OCI-LY3 (cell line): ENCODE data around the gene BACE2.
"Not testable (repeated sequence)": the region's sequence is repeated elsewhere in the genome, so short reads cannot be mapped to it uniquely, and the experiment has no call there.

Source experiments
- CTCF ChIP-seq: fragments of 200-600, 300-600 bp; sonication (generic); IDR thresholded peaks from 2 replicates; pipeline ENCODE4 v1.5.1; 2014; ENCODE audit warnings: antibody characterized with exemption, low read length, low read depth
- EZH2phosphoT487 ChIP-seq: fragments of 200-600 bp; shearing (Covaris generic); IDR thresholded peaks from 2 replicates; pipeline ENCODE4 v1.6.1; 2018; ENCODE audit warnings: antibody characterized with exemption, mixed run types, low read depth

GRCh38 chr21:41313285-41314164, 145.6 kb downstream of the BACE2 start:
- not testable (repeated sequence) for TF ChIP-seq CTCF, EZH2phosphoT487
